Measurements from ENCODE around the gene PRDM16.

DNA sequence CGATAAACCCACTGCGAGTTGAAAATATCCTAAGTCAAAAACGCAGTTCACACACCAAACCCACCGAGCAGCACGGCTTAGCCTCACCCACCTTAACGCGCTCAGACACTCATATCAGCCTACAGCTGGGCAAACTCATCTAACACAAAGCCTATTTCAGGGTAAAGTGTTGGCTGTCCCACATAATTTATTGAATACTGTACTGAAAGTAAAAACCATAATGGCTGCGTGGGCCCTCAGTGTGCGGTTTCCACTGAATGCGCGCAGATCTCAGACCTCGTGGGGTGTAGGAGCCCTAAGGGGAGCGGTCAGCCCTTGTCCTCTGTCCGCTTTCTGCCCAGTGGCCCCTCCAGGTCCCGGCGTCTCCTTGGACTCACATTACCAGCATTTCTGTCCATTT is 227.8 kb downstream of the PRDM16 start:
- TF ChIP-seq, protein P1, sequence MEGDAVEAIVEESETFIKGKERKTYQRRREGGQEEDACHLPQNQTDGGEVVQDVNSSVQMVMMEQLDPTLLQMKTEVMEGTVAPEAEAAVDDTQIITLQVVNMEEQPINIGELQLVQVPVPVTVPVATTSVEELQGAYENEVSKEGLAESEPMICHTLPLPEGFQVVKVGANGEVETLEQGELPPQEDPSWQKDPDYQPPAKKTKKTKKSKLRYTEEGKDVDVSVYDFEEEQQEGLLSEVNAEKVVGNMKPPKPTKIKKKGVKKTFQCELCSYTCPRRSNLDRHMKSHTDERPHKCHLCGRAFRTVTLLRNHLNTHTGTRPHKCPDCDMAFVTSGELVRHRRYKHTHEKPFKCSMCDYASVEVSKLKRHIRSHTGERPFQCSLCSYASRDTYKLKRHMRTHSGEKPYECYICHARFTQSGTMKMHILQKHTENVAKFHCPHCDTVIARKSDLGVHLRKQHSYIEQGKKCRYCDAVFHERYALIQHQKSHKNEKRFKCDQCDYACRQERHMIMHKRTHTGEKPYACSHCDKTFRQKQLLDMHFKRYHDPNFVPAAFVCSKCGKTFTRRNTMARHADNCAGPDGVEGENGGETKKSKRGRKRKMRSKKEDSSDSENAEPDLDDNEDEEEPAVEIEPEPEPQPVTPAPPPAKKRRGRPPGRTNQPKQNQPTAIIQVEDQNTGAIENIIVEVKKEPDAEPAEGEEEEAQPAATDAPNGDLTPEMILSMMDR (IDR thresholded peaks at IDR 0.05; ENCODE audit: control extremely low read depth in 1 of 3, insufficient read depth in 1 of 3, low read depth in 1 of 3, low read length in 3 of 3) = no peak
- TF ChIP-seq MAFK (IDR thresholded peaks at IDR 0.05; ENCODE audit: low read depth, low read length) (no peak), RNF2 (IDR thresholded peaks at IDR 0.05; ENCODE audit: borderline replicate concordance, low read depth, low read length, missing control alignments, poor library complexity, severe bottlenecking) (no peak), POLR2A (IDR thresholded peaks at IDR 0.05; ENCODE audit: control extremely low read depth in 1 of 2, low read depth in 2 of 2, low read length in 2 of 2) (no peak), SIX5 (IDR thresholded peaks at IDR 0.05; ENCODE audit: low read depth, low read length) (no peak), GABPA (IDR thresholded peaks at IDR 0.05; ENCODE audit: borderline replicate concordance, insufficient read depth, low read length) (no peak)
- TF ChIP-seq, protein P2, sequence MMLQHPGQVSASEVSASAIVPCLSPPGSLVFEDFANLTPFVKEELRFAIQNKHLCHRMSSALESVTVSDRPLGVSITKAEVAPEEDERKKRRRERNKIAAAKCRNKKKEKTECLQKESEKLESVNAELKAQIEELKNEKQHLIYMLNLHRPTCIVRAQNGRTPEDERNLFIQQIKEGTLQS (IDR thresholded peaks at IDR 0.05; ENCODE audit: insufficient read depth, low read depth, low read length) = no peak
- TF ChIP-seq, protein P3, sequence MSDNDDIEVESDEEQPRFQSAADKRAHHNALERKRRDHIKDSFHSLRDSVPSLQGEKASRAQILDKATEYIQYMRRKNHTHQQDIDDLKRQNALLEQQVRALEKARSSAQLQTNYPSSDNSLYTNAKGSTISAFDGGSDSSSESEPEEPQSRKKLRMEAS (IDR thresholded peaks at IDR 0.05) = no peak

Measured in H1 (cell line).